HL-60 (cell line): ENCODE results near the gene FAM221A.

Experiments
- DNase-seq, 2 experiments: peaks; one replicate each; pipeline ENCODE4 v3.0.0-alpha.2; 2010 to 2020; ENCODE audit warnings: low read depth in 1 of 2, low spot score in 1 of 2
- H3K27ac ChIP-seq: fragments of 250-450 bp; sonication (Bioruptor Pico); replicated peaks from 2 replicates; pipeline ENCODE4 v1.5.1; 2020; ENCODE audit warnings: mild to moderate bottlenecking, moderate library complexity
- H3K27me3 ChIP-seq: fragments of 250-450 bp; sonication (Bioruptor Pico); 2 replicates; pipeline ENCODE4 v1.5.1; 2021; ENCODE audit warnings: mild to moderate bottlenecking, moderate library complexity; ENCODE audit not compliant: insufficient read depth, poor library complexity, severe bottlenecking
- H3K4me3 ChIP-seq: replicated peaks from 2 replicates; pipeline ENCODE4 v1.5.1; 2011; ENCODE audit warnings: mild to moderate bottlenecking, control low read depth, low read length; ENCODE audit not compliant: insufficient read depth
- CTCF ChIP-seq: IDR thresholded peaks from one replicate; pipeline ENCODE4 v1.5.1; 2011; ENCODE audit warnings: low read length, control low read depth, inconsistent platforms; ENCODE audit not compliant: insufficient read depth
- GABPA ChIP-seq: IDR thresholded peaks from 2 replicates; pipeline ENCODE4 v1.6.1; 2012; ENCODE audit warnings: low read depth
- POLR2AphosphoS5 ChIP-seq: IDR thresholded peaks from 2 replicates; pipeline ENCODE4 v1.6.1; 2012; ENCODE audit warnings: low read depth
- REST ChIP-seq: IDR thresholded peaks from 2 replicates; pipeline ENCODE4 v1.6.1; 2012; ENCODE audit warnings: low read depth; ENCODE audit not compliant: insufficient replicate concordance
- SPI1 ChIP-seq: IDR thresholded peaks from 2 replicates; pipeline ENCODE4 v1.6.1; 2012; ENCODE audit warnings: low read depth, mild to moderate bottlenecking, borderline replicate concordance

FAM221A gene

GRCh38 chr7:23742051-23742450 is 62.1 kb downstream of the FAM221A start:
- no peak for DNase-seq
- Histone ChIP-seq H3K27ac (no peak overlapping the region), H3K27me3 (no peaks in the 10 kb centered on the region), H3K4me3 (no peak overlapping the region)
- TF ChIP-seq GABPA = no peak
- no peak for TF ChIP-seq REST
- no peak for TF ChIP-seq SPI1
- no peak for TF ChIP-seq CTCF
- no peak for TF ChIP-seq POLR2AphosphoS5

GRCh38 chr7:23743226-23743625 is 63.2 kb downstream of the FAM221A start:
- Histone ChIP-seq H3K4me3 (no peak overlapping the region), H3K27ac (no peak overlapping the region), H3K27me3 (no peaks in the 10 kb centered on the region)
- DNase-seq = no peak
- TF ChIP-seq GABPA (no peak), REST (no peak), CTCF (no peak), SPI1 (no peak), POLR2AphosphoS5 (no peak)

GRCh38 chr7:23746629-23747028 is 66.6 kb downstream of the FAM221A start:
- TF ChIP-seq REST (no peak), SPI1 (no peak), POLR2AphosphoS5 (no peak), CTCF (no peak), GABPA (no peak)

More at GRCh38 chr7:23746629-23747028, 66.6 kb downstream of the FAM221A start:
- no peaks in the 10 kb centered on the region for H3K27me3 ChIP-seq
- DNase-seq = no peak
- H3K4me3 ChIP-seq = no peak overlapping the region
- H3K27ac ChIP-seq = no peak overlapping the region
